HepG2 (cell line): ENCODE data around the gene KIZ. TPM values are rescaled to one million over a fixed set of nuclear protein-coding genes. Genes with fewer than 3 reads are reported as not detected.

Experiments used
- CSRNP2 ChIP-seq: sonication (generic); formaldehyde crosslinking; conservative IDR thresholded peaks from 2 replicates; pipeline ENCODE4 v1.8.0; 2022; ENCODE audit warnings: low read depth, missing genetic modification reagents
- FLYWCH1 ChIP-seq: sonication (generic); formaldehyde crosslinking; IDR thresholded peaks from 2 replicates; pipeline ENCODE4 v1.8.1; 2023; ENCODE audit warnings: mild to moderate bottlenecking, missing genetic modification reagents
- FOXK2 ChIP-seq: fragments of 450-650 bp; IDR thresholded peaks from 2 replicates; pipeline ENCODE4 v1.6.1; 2016
- FUBP1 ChIP-seq: sonication (generic); formaldehyde crosslinking; IDR thresholded peaks from 2 replicates; pipeline ENCODE4 v1.5.1; 2020; ENCODE audit warnings: missing genetic modification reagents, mild to moderate bottlenecking, borderline replicate concordance
- GMEB2 ChIP-seq: IDR thresholded peaks from 2 replicates; pipeline ENCODE4 v1.6.1; 2016; ENCODE audit warnings: missing biosample characterization, missing genetic modification reagents, low read depth
- GTF2F1 ChIP-seq: fragments of 150-350 bp; IDR thresholded peaks from 2 replicates; pipeline ENCODE4 v1.6.1; 2014; ENCODE audit warnings: low read length
- KDM3A ChIP-seq: IDR thresholded peaks from 2 replicates; pipeline ENCODE4 v1.6.1; 2018; ENCODE audit warnings: low read depth, missing compliant biosample characterization
- KLF12 ChIP-seq: sonication (generic); formaldehyde crosslinking; IDR thresholded peaks from 2 replicates; pipeline ENCODE4 v1.4.0; 2020; ENCODE audit warnings: missing genetic modification reagents, borderline replicate concordance
- NBN ChIP-seq: fragments of 450-650 bp; conservative IDR thresholded peaks from 2 replicates; pipeline ENCODE4 v1.6.1; 2017
- NR2F1 ChIP-seq, 2 experiments: fragments of 450-650 bp in 1 of 2; formaldehyde crosslinking in 1 of 2; IDR thresholded peaks; 2 replicates each; pipeline versions ENCODE4 v1.5.0 to v1.6.1; 2016 to 2020; ENCODE audit warnings: mild to moderate bottlenecking in 1 of 2, missing compliant biosample characterization in 1 of 2, missing genetic modification reagents in 1 of 2, moderate library complexity in 1 of 2
- PRDM4 ChIP-seq: sonication (generic); formaldehyde crosslinking; IDR thresholded peaks from 2 replicates; pipeline ENCODE4 v1.9.0; 2021; ENCODE audit warnings: missing genetic modification reagents, borderline replicate concordance
- REXO4 ChIP-seq: sonication (generic); formaldehyde crosslinking; IDR thresholded peaks from 2 replicates; pipeline ENCODE4 v1.8.0; 2022; ENCODE audit warnings: missing genetic modification reagents, mild to moderate bottlenecking, borderline replicate concordance
- RFX3 ChIP-seq: IDR thresholded peaks from 2 replicates; pipeline ENCODE4 v1.6.1; 2016; ENCODE audit warnings: missing biosample characterization, missing genetic modification reagents
- SRY ChIP-seq: sonication (generic); formaldehyde crosslinking; IDR thresholded peaks from 2 replicates; pipeline ENCODE4 v1.8.0; 2022; ENCODE audit warnings: mild to moderate bottlenecking, missing genetic modification reagents
- THAP8 ChIP-seq: sonication (generic); formaldehyde crosslinking; IDR thresholded peaks from 2 replicates; pipeline ENCODE4 v1.5.1; 2020; ENCODE audit warnings: missing genetic modification reagents, mild to moderate bottlenecking, borderline replicate concordance
- ZC3H4 ChIP-seq: sonication (generic); formaldehyde crosslinking; IDR thresholded peaks from 2 replicates; pipeline ENCODE4 v1.4.0; 2020; ENCODE audit warnings: missing genetic modification reagents, borderline replicate concordance
- ZNF3 ChIP-seq: IDR thresholded peaks from 2 replicates; pipeline ENCODE4 v1.7.0; 2017; ENCODE audit warnings: inconsistent platforms
- ZNF615 ChIP-seq: sonication (generic); formaldehyde crosslinking; IDR thresholded peaks from 2 replicates; pipeline ENCODE4 v1.5.0; 2020; ENCODE audit warnings: mild to moderate bottlenecking, missing genetic modification reagents, borderline replicate concordance
- ZNF652 ChIP-seq: IDR thresholded peaks from 2 replicates; pipeline ENCODE4 v1.6.1; 2016; ENCODE audit warnings: low read depth, borderline replicate concordance
- ZNF720 ChIP-seq: sonication (generic); formaldehyde crosslinking; IDR thresholded peaks from 2 replicates; pipeline ENCODE4 v1.4.0; 2020; ENCODE audit warnings: missing genetic modification reagents
- ZSCAN20 ChIP-seq: sonication (generic); formaldehyde crosslinking; IDR thresholded peaks from 2 replicates; pipeline ENCODE4 v1.4.0; 2020; ENCODE audit warnings: missing genetic modification reagents, mild to moderate bottlenecking, borderline replicate concordance
- polyA plus RNA-seq, 8 experiments: library from polyadenylated mRNA; depleted of rRNA in 3 of 8; stranded (reverse) in 7 of 8; unstranded in 1 of 8; fragments of >200 nt; fragmentation: Illumina TruSeq in 4 of 8; extraction: Trizol in 4 of 8; gene quantifications; 2 replicates each; pipeline versions ENCODE4 v1.2.1 to v1.2.3, GENCODE V29; 2011 to 2016; ENCODE audit warnings: low read depth in 4 of 8, missing spikeins in 1 of 8, mixed read lengths in 1 of 8; ENCODE audit not compliant: insufficient read depth in 1 of 8
- total RNA-seq, 5 experiments: library from RNA; depleted of rRNA; stranded (reverse); fragments of >200 nt; fragmentation: Illumina TruSeq; extraction: Trizol; gene quantifications; 2 replicates each; pipeline ENCODE4 v1.2.3, GENCODE V29; 2016; ENCODE audit warnings: low read depth in 1 of 5

Gene KIZ
- total and polyA plus RNA-seq, 2 of the 13 experiments (the other 11 are each of a cell fraction or from before 2014, with no cell fraction given) = 46.3 to 114 TPM

GRCh38 chr20:21077809-21078345, 48.0 kb upstream of the KIZ start (continued):
- TF ChIP-seq GMEB2 (CRISPR knock-in tag) = no peak
- TF ChIP-seq NR2F1 (CRISPR knock-in tag; IDR thresholded peaks at IDR 0.05) = no peak
- TF ChIP-seq FUBP1 (CRISPR knock-in tag) = no peak
- TF ChIP-seq ZNF3 (CRISPR knock-in tag) = no peak
- no peak for TF ChIP-seq ZC3H4 (CRISPR knock-in tag)
- TF ChIP-seq SRY (CRISPR knock-in tag) = no peak
- no peak for TF ChIP-seq RFX3 (CRISPR knock-in tag)
- TF ChIP-seq NBN = no peak
- no peak for TF ChIP-seq FOXK2
- TF ChIP-seq ZNF652 (CRISPR knock-in tag) = no peak
- TF ChIP-seq REXO4 (CRISPR knock-in tag) = no peak
- TF ChIP-seq THAP8 (CRISPR knock-in tag) = no peak
- no peak for TF ChIP-seq ZNF615 (CRISPR knock-in tag)
- no peak for TF ChIP-seq PRDM4 (CRISPR knock-in tag)
- no peak for TF ChIP-seq KDM3A (CRISPR knock-in tag)
- no peak for TF ChIP-seq ZNF720 (CRISPR knock-in tag)
- TF ChIP-seq CSRNP2 (CRISPR knock-in tag) = no peak
- no peak for TF ChIP-seq GTF2F1
- TF ChIP-seq ZSCAN20 (CRISPR knock-in tag) = no peak
- TF ChIP-seq FLYWCH1 (CRISPR knock-in tag) = no peak
- TF ChIP-seq KLF12 (CRISPR knock-in tag) = no peak
